Erythroblast (primary cell): ENCODE results near the gene PWWP2A.

Experiments used
- DNase-seq, 2 experiments: peaks; one replicate each; lab custom pipeline; 2025; lab: John Stamatoyannopoulos, UW
- GATA1 ChIP-seq: IDR thresholded peaks from 2 replicates; pipeline ENCODE4 v1.6.1; 2011; ENCODE audit warnings: low read depth, mild to moderate bottlenecking, control low read depth, low read length, moderate library complexity
- POLR2A ChIP-seq: IDR thresholded peaks from 2 replicates; pipeline ENCODE4 v1.6.1; 2011; ENCODE audit warnings: mild to moderate bottlenecking, low read length

PWWP2A gene

GRCh38 chr5:160108124-160108523, 11.1 kb downstream of the PWWP2A start:
- no peak for DNase-seq
- TF ChIP-seq GATA1 (no peak), POLR2A (no peak)

GRCh38 chr5:160105686-160106360, 13.4 kb downstream of the PWWP2A start:
- no peak for DNase-seq
- no peak for TF ChIP-seq GATA1
- no peak for TF ChIP-seq POLR2A

GRCh38 chr5:160097991-160098390, 21.3 kb downstream of the PWWP2A start:
- TF ChIP-seq GATA1 (no peak), POLR2A (no peak)
- no peak for DNase-seq

GRCh38 chr5:160096178-160096577, 23.1 kb downstream of the PWWP2A start:
- no peak for TF ChIP-seq POLR2A
- no peak for TF ChIP-seq GATA1
- no peak for DNase-seq

GRCh38 chr5:160092960-160093707, 26.1 kb downstream of the PWWP2A start:
- no peak for TF ChIP-seq POLR2A
- no peak for TF ChIP-seq GATA1
- no peak for DNase-seq

- TF ChIP-seq POLR2A (no peak), GATA1 (no peak)
- DNase-seq = no peak
These were observed 26.7 kb downstream of the PWWP2A start for GRCh38 chr5:160092514-160092913.

GRCh38 chr5:160090059-160090458, 29.2 kb downstream of the PWWP2A start:
- DNase-seq = no peak
- TF ChIP-seq POLR2A (no peak), GATA1 (no peak)

GRCh38 chr5:160089531-160089930, 29.7 kb downstream of the PWWP2A start:
- no peak for DNase-seq
- TF ChIP-seq GATA1 = no peak
- TF ChIP-seq POLR2A = no peak

GRCh38 chr5:160088805-160089204, 30.4 kb downstream of the PWWP2A start:
- no peak for TF ChIP-seq POLR2A
- no peak for TF ChIP-seq GATA1
- no peak for DNase-seq

GRCh38 chr5:160087199-160087598, 32.1 kb downstream of the PWWP2A start:
- TF ChIP-seq GATA1 (no peak), POLR2A (no peak)
- DNase-seq = no peak

GRCh38 chr5:160084144-160084543, 35.1 kb downstream of the PWWP2A start:
- TF ChIP-seq GATA1 = no peak
- no peak for TF ChIP-seq POLR2A
- DNase-seq = no peak

GRCh38 chr5:160083501-160083900, 35.7 kb downstream of the PWWP2A start:
- no peak for DNase-seq
- TF ChIP-seq GATA1 = no peak
- no peak for TF ChIP-seq POLR2A

- no peak for TF ChIP-seq GATA1
- TF ChIP-seq POLR2A = no peak
These were observed 36.4 kb downstream of the PWWP2A start for GRCh38 chr5:160082614-160083500.

More at GRCh38 chr5:160082614-160083500, 36.4 kb downstream of the PWWP2A start:
- no peak for DNase-seq
